MM.1S (cell line): ENCODE results near the gene TXNDC17.

Source experiments
- DNase-seq: peaks from one replicate; pipeline ENCODE4 v3.0.0-alpha.2; 2015
- H2AFZ ChIP-seq: fragments of 300-600 bp; sonication (generic); 2 replicates; pipeline ENCODE4 v1.6.0; 2016; ENCODE audit warnings: antibody characterized with exemption, low read length
- H3F3A ChIP-seq: fragments of 300-600 bp; sonication (generic); 2 replicates; pipeline ENCODE4 v1.6.1; 2016; ENCODE audit warnings: mild to moderate bottlenecking, antibody characterized with exemption, low read length, moderate library complexity, mixed read lengths; ENCODE audit not compliant: insufficient read depth
- H3K27ac ChIP-seq: fragments of 300-600 bp; sonication (generic); 2 replicates; pipeline ENCODE4 v1.5.1; 2016; ENCODE audit warnings: mild to moderate bottlenecking, low read length
- H3K27me3 ChIP-seq: fragments of 300-600 bp; sonication (generic); replicated peaks from 2 replicates; pipeline ENCODE4 v1.6.0; 2016; ENCODE audit warnings: low read length; ENCODE audit not compliant: insufficient read depth
- H3K36me3 ChIP-seq: fragments of 300-600 bp; sonication (generic); replicated peaks from 2 replicates; pipeline ENCODE4 v1.6.1; 2016; ENCODE audit warnings: mild to moderate bottlenecking, low read length, mixed read lengths; ENCODE audit not compliant: insufficient read depth
- H3K4me1 ChIP-seq: fragments of 300-600 bp; sonication (generic); 2 replicates; pipeline ENCODE4 v1.6.1; 2016; ENCODE audit warnings: low read length, mixed read lengths
- H3K4me2 ChIP-seq: fragments of 300-600 bp; sonication (generic); 2 replicates; pipeline ENCODE4 v1.6.0; 2016; ENCODE audit warnings: low read depth, low read length
- H3K4me3 ChIP-seq: fragments of 300-600 bp; sonication (generic); 2 replicates; pipeline ENCODE4 v1.5.1; 2016; ENCODE audit warnings: low read length, mixed read lengths
- H3K79me2 ChIP-seq: fragments of 300-600 bp; sonication (generic); 2 replicates; pipeline ENCODE4 v1.6.1; 2016; ENCODE audit warnings: mixed run types, low read length, mixed read lengths
- H3K9ac ChIP-seq: fragments of 300-600 bp; sonication (generic); 2 replicates; pipeline ENCODE4 v1.6.1; 2016; ENCODE audit warnings: low read length, mixed read lengths
- H3K9me2 ChIP-seq: fragments of 300-600 bp; sonication (generic); replicated peaks from 2 replicates; pipeline ENCODE4 v1.6.1; 2016; ENCODE audit warnings: mild to moderate bottlenecking, low read length, mixed read lengths; ENCODE audit not compliant: insufficient read depth
- H3K9me3 ChIP-seq: fragments of 300-600 bp; sonication (generic); replicated peaks from 2 replicates; pipeline ENCODE4 v1.6.1; 2016; ENCODE audit warnings: mild to moderate bottlenecking, low read length, mixed read lengths; ENCODE audit not compliant: insufficient read depth
- H4K20me1 ChIP-seq: fragments of 300-600 bp; sonication (generic); 2 replicates; pipeline ENCODE4 v1.6.1; 2016; ENCODE audit warnings: mild to moderate bottlenecking, low read length, moderate library complexity, mixed read lengths; ENCODE audit not compliant: insufficient read depth
- CTCF ChIP-seq: fragments of 300-600 bp; sonication (generic); IDR thresholded peaks from 2 replicates; pipeline ENCODE4 v1.5.1; 2016; ENCODE audit warnings: antibody characterized with exemption, low read length, mixed read lengths
- EZH2 ChIP-seq: fragments of 300-600 bp; sonication (generic); optimal IDR thresholded peaks from 2 replicates; pipeline ENCODE3; 2017; ENCODE audit warnings: low read depth, mild to moderate bottlenecking, antibody characterized with exemption, low read length, mixed read lengths
- EZH2phosphoT487 ChIP-seq: fragments of 300-600 bp; sonication (generic); IDR thresholded peaks from 2 replicates; pipeline ENCODE4 v1.6.1; 2018; ENCODE audit warnings: antibody characterized with exemption, low read length

The TXNDC17 gene

GRCh38 chr17:6642592-6642991 lies 1.7 kb downstream of the TXNDC17 start:
- no peak for DNase-seq
- no peak overlapping the region for H3K4me2 ChIP-seq
- no peak overlapping the region for H3K9ac ChIP-seq
- no peaks in the 10 kb centered on the region for H3K27me3 ChIP-seq
- no peak overlapping the region for H3K4me3 ChIP-seq
- H3F3A ChIP-seq = peaks cover 5% of the 10 kb centered on the region
- no peak overlapping the region for H3K27ac ChIP-seq
- peaks cover 68% of the 10 kb centered on the region for H3K79me2 ChIP-seq
- H3K9me2 ChIP-seq = no peaks in the 10 kb centered on the region
- H3K36me3 ChIP-seq = no peaks in the 10 kb centered on the region
- H3K4me1 ChIP-seq = peaks cover 13% of the 10 kb centered on the region; the same call in 1 of the 2 replicates
- no peak overlapping the region for H2AFZ ChIP-seq
- no peaks in the 10 kb centered on the region for H3K9me3 ChIP-seq
- no peak for TF ChIP-seq CTCF
- no peak for TF ChIP-seq EZH2phosphoT487
- H4K20me1 ChIP-seq = no peaks in the 10 kb centered on the region

GRCh38 chr17:6643451-6644125 lies 2.7 kb downstream of the TXNDC17 start:
- TF ChIP-seq EZH2phosphoT487 (no peak), CTCF (no peak), EZH2 (no peak)
- Histone ChIP-seq H3K27me3 (no peaks in the 10 kb centered on the region), H3K79me2 (peaks cover 78% of the 10 kb centered on the region), H3F3A (peaks cover 5% of the 10 kb centered on the region), H3K9me2 (no peaks in the 10 kb centered on the region), H3K4me2 (no peak overlapping the region), H3K4me3 (no peak overlapping the region), H3K9me3 (no peaks in the 10 kb centered on the region), H3K36me3 (no peaks in the 10 kb centered on the region), H3K9ac (no peak overlapping the region), H4K20me1 (no peaks in the 10 kb centered on the region), H3K4me1 (peaks cover 13% of the 10 kb centered on the region; the same call in 1 of the 2 replicates), H2AFZ (no peak overlapping the region), H3K27ac (no peak overlapping the region)
- DNase-seq = no peak

- Histone ChIP-seq H3K9me2 (no peaks in the 10 kb centered on the region), H3K36me3 (no peaks in the 10 kb centered on the region), H3K9me3 (no peaks in the 10 kb centered on the region), H4K20me1 (0 out of 2 replicates have a peak, but pooled peaks cover 5% of the 10 kb centered on the region), H3K9ac (no peak overlapping the region), H3K27ac (no peak overlapping the region), H3K27me3 (no peaks in the 10 kb centered on the region), H3F3A (peaks cover 7% of the 10 kb centered on the region), H3K4me3 (no peak overlapping the region), H2AFZ (no peak overlapping the region), H3K79me2 (peaks cover 70% of the 10 kb centered on the region), H3K4me1 (peaks cover 13% of the 10 kb centered on the region), H3K4me2 (no peak overlapping the region)
- peak; percentile 19 for DNase-seq
- TF ChIP-seq CTCF (peak; percentile 46), EZH2phosphoT487 (no peak)
These were observed 7.3 kb downstream of the TXNDC17 start for GRCh38 chr17:6648181-6648580.
